Activated CD4-positive, alpha-beta memory T cell treated with anti-CD3 and anti-CD28 coated beads for 36 hours (primary cell): ENCODE data around the gene RAI14. TPM values are rescaled to one million over a fixed set of nuclear protein-coding genes. Genes with fewer than 3 reads are reported as not detected.

Experiments
- CTCF ChIA-PET: fragments of 350-600 bp; sonication (Branson Sonifier 250); formaldehyde crosslinking; loops from one replicate; lab custom pipeline; 2021; ENCODE audit warnings: antibody characterized with exemption, inconsistent platforms; lab: Charles Lee
- POLR2A ChIA-PET: fragments of 350-600 bp; sonication (Branson Sonifier 250); formaldehyde crosslinking; loops from one replicate; lab custom pipeline; 2021; ENCODE audit warnings: antibody characterized with exemption; lab: Charles Lee
- DNase-seq: peaks from one replicate; pipeline ENCODE4 v3.0.0-alpha.2; 2020
- H3K27ac Mint-ChIP-seq: one replicate; pipeline ENCODE4 v1.8.0; 2021; ENCODE audit warnings: mixed read lengths
- H3K27me3 Mint-ChIP-seq: one replicate; pipeline ENCODE4 v1.8.0; 2021; ENCODE audit warnings: mixed read lengths
- H3K36me3 Mint-ChIP-seq: one replicate; pipeline ENCODE4 v1.8.0; 2021; ENCODE audit warnings: mixed read lengths
- H3K4me1 Mint-ChIP-seq: one replicate; pipeline ENCODE4 v1.8.0; 2021; ENCODE audit warnings: low read depth, mixed read lengths
- H3K4me3 Mint-ChIP-seq: one replicate; pipeline ENCODE4 v1.8.0; 2021; ENCODE audit warnings: mild to moderate bottlenecking, mixed read lengths
- H3K9me3 Mint-ChIP-seq: one replicate; pipeline ENCODE4 v1.8.0; 2021; ENCODE audit warnings: mixed read lengths
- intact Hi-C: fragments of 100-400 bp; cut with micrococcal nuclease; formaldehyde crosslinking; loops from one replicate; pipeline ENCODE4 v1.15.1; 2023
- total RNA-seq, 2 experiments: library from RNA; stranded (reverse); gene quantifications; one replicate each; pipeline ENCODE4 v1.2.3, GENCODE V29; 2021

The RAI14 gene
- total RNA-seq, 2 experiments from 2014 or later = 3.9 to 5.4 TPM

GRCh38 chr5:34870382-34870781, 214.3 kb downstream of the RAI14 start:
- CTCF ChIA-PET = no interaction called here
- H3K4me1 Mint-ChIP-seq = no peaks in the 10 kb centered on the region
- intact Hi-C loops = no loop called here
- DNase-seq = no peak
- no peak overlapping the region for H3K27ac Mint-ChIP-seq
- POLR2A ChIA-PET = no interaction called here
- H3K27me3 Mint-ChIP-seq = peaks cover under 1% of the 10 kb centered on the region
- peaks cover 4% of the 10 kb centered on the region for H3K9me3 Mint-ChIP-seq
- H3K36me3 Mint-ChIP-seq = no peaks in the 10 kb centered on the region
- no peak overlapping the region for H3K4me3 Mint-ChIP-seq

GRCh38 chr5:34876275-34876674, 220.1 kb downstream of the RAI14 start:
- CTCF ChIA-PET = interaction anchor here (0.7 to 1.1 kb wide), 2 partner anchors 392 to 607 kb away, joined by 3 read pairs; no protein-coding TSS in a partner anchor

GRCh38 chr5:34881246-34881645, 225.1 kb downstream of the RAI14 start:
- no peak for DNase-seq
- Mint-ChIP-seq H3K4me1 (no peaks in the 10 kb centered on the region), H3K4me3 (no peak overlapping the region), H3K27me3 (peaks cover 1% of the 10 kb centered on the region), H3K9me3 (peaks cover 7% of the 10 kb centered on the region), H3K27ac (no peak overlapping the region), H3K36me3 (peaks cover under 1% of the 10 kb centered on the region)
- CTCF ChIA-PET = no interaction called here
- POLR2A ChIA-PET = no interaction called here
- intact Hi-C loops = no loop called here

More at GRCh38 chr5:34876275-34876674, 220.1 kb downstream of the RAI14 start:
- Mint-ChIP-seq H3K27ac (no peak overlapping the region), H3K27me3 (peaks cover 4% of the 10 kb centered on the region), H3K36me3 (peaks cover 6% of the 10 kb centered on the region), H3K4me3 (no peak overlapping the region), H3K4me1 (no peaks in the 10 kb centered on the region), H3K9me3 (peaks cover 19% of the 10 kb centered on the region)
- no peak for DNase-seq
- POLR2A ChIA-PET = no interaction called here
- intact Hi-C loops = no loop called here

Other genes with a start within 250 kb of the RAI14 start
- under 1 TPM in 1 of 2 experiments, not detected in 1; 0.07 TPM for gene TTC23L, start 182.8 kb downstream of the RAI14 start, total RNA-seq